OCI-LY3 (cell line): ENCODE data around the gene TPTE2.

Source experiments
- H2AFZ ChIP-seq: fragments of 200-600, 300-600 bp; shearing (Covaris generic); 2 replicates; pipeline ENCODE4 v1.6.0; 2014; ENCODE audit warnings: antibody characterized with exemption, low read depth, low read length
- H3K27ac ChIP-seq: fragments of 200-600, 300-600 bp; sonication (generic); 2 replicates; pipeline ENCODE4 v1.5.1; 2014; ENCODE audit warnings: mild to moderate bottlenecking, low read length, moderate library complexity, mixed read lengths
- H3K27me3 ChIP-seq: fragments of 200-600, 300-600 bp; sonication (generic); 2 replicates; pipeline ENCODE4 v1.6.1; 2014; ENCODE audit warnings: low read depth, low read length, mixed read lengths
- H3K36me3 ChIP-seq: fragments of 200-600, 300-600 bp; sonication (generic); replicated peaks from 2 replicates; pipeline ENCODE3; 2014; ENCODE audit warnings: low read depth, low read length, mixed read lengths
- H3K4me1 ChIP-seq: fragments of 300-600, 200-600 bp; sonication (generic); 2 replicates; pipeline ENCODE4 v1.6.1; 2014; ENCODE audit warnings: low read length, mixed read lengths
- H3K4me2 ChIP-seq: fragments of 200-600, 300-600 bp; sonication (generic); 2 replicates; pipeline ENCODE4 v1.6.1; 2014; ENCODE audit warnings: low read length, mixed read lengths
- H3K4me3 ChIP-seq: fragments of 300-600, 200-600 bp; sonication (generic); 2 replicates; pipeline ENCODE4 v1.5.1; 2014; ENCODE audit warnings: antibody characterized with exemption, mild to moderate bottlenecking, low read length, moderate library complexity
- H3K79me2 ChIP-seq: fragments of 300-600, 200-600 bp; shearing (Covaris generic); 2 replicates; pipeline ENCODE4 v1.6.1; 2014; ENCODE audit warnings: mild to moderate bottlenecking, low read length, mixed read lengths
- H3K9ac ChIP-seq: fragments of 300-600, 200-600 bp; shearing (Covaris generic); 2 replicates; pipeline ENCODE4 v1.6.0; 2014; ENCODE audit warnings: mild to moderate bottlenecking, low read length, moderate library complexity
- H3K9me3 ChIP-seq: fragments of 200-600, 300-600 bp; shearing (Covaris generic); 2 replicates; pipeline ENCODE4 v1.6.1; 2014; ENCODE audit warnings: low read length, mixed read lengths; ENCODE audit not compliant: insufficient read depth
- H4K20me1 ChIP-seq: fragments of 200-600, 300-600 bp; sonication (generic); 2 replicates; pipeline ENCODE4 v1.6.1; 2016; ENCODE audit warnings: low read length, mixed read lengths; ENCODE audit not compliant: insufficient read depth
- EZH2phosphoT487 ChIP-seq: fragments of 200-600 bp; shearing (Covaris generic); IDR thresholded peaks from 2 replicates; pipeline ENCODE4 v1.6.1; 2018; ENCODE audit warnings: antibody characterized with exemption, mixed run types, low read depth
- TF ChIP-seq, protein P1 (sequence below): fragments of 200-600, 300-600 bp; sonication (generic); IDR thresholded peaks from 2 replicates; pipeline ENCODE4 v1.5.1; 2014; ENCODE audit warnings: antibody characterized with exemption, low read length, low read depth

Gene TPTE2

DNA sequence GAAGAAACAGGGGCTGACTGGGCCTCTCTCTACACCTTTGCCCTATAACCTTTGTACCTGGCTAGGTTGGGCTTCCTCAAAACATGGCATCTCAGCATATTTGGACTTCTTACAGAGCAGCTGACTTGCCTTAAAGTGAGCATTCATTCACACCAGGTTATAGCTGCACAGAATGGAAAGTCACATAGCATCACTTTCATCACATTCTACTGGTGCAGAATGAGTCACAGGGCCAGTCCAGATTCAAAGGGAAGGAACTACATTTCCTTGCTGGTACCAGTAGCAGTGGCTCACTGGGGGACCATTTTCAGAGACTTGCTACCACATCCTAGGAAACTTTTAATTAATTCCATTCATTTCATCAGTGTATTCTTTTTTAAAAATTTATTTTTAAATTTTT lies 20.3 kb upstream of the TPTE2 start:
- Histone ChIP-seq H3K9ac (no peak overlapping the region), H3K79me2 (no peaks in the 10 kb centered on the region), H3K4me1 (peaks cover 9% of the 10 kb centered on the region), H3K27ac (no peak overlapping the region), H3K36me3 (no peaks in the 10 kb centered on the region), H3K27me3 (no peaks in the 10 kb centered on the region), H4K20me1 (no peaks in the 10 kb centered on the region), H2AFZ (no peak overlapping the region), H3K9me3 (no peaks in the 10 kb centered on the region), H3K4me2 (no peak overlapping the region), H3K4me3 (no peak overlapping the region)
- TF ChIP-seq EZH2phosphoT487 = no peak
- TF ChIP-seq, protein P1, sequence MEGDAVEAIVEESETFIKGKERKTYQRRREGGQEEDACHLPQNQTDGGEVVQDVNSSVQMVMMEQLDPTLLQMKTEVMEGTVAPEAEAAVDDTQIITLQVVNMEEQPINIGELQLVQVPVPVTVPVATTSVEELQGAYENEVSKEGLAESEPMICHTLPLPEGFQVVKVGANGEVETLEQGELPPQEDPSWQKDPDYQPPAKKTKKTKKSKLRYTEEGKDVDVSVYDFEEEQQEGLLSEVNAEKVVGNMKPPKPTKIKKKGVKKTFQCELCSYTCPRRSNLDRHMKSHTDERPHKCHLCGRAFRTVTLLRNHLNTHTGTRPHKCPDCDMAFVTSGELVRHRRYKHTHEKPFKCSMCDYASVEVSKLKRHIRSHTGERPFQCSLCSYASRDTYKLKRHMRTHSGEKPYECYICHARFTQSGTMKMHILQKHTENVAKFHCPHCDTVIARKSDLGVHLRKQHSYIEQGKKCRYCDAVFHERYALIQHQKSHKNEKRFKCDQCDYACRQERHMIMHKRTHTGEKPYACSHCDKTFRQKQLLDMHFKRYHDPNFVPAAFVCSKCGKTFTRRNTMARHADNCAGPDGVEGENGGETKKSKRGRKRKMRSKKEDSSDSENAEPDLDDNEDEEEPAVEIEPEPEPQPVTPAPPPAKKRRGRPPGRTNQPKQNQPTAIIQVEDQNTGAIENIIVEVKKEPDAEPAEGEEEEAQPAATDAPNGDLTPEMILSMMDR = no peak

DNA sequence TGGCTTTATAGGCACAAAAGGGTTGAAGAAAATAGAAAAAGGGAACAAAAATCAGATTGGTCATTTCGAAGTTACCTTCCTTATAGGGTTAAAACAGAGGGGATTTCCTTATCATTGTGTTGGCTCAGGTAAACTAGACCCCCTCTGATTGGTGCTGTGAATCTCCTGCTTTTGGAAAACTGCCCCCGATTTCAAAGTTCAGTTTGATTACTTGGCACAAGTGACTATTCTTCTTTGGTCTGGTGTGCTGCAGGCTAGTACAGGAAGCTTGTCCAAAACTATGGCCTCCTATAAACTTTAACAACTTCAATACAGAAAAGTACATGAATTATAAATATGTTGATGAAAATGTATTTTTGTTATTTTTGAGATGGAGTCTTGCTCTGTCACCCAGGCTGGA lies 13.9 kb upstream of the TPTE2 start:
- Histone ChIP-seq H3K9me3 (no peaks in the 10 kb centered on the region), H3K9ac (no peak overlapping the region)
- TF ChIP-seq, protein P1 = no peak
- TF ChIP-seq EZH2phosphoT487 = no peak

DNA sequence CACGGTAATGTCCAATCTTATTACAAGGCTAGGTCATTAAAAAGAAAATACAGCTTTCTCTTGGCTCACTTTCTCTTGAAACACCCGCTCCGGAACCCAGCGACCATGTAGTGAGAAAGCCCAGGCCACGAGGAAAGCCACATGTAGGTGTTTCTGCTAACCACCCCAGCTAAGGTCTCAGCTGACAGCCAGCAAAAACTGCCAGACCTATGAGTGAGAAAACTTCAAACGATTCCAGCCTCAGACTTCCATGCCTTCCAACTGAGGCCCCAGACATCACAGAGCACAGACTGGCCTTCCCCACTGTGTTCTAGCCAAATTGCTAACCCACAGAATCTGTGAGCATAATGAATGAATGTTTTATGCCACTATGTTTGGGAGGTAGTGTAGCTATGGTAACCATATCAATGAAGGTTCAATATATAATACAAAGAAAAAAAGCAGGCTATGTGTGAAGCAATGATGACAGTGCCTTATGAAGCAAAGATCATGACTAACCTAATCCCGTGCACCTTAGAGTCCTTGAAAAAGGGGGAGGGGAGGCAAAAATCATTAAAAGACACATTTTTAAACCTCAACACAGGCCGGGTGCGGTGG lies 11.9 kb upstream of the TPTE2 start:
- Histone ChIP-seq H4K20me1 (no peaks in the 10 kb centered on the region), H3K4me3 (no peak overlapping the region)

More for the DNA sequence above, 13.9 kb upstream of the TPTE2 start:
- Histone ChIP-seq H3K27me3 (no peaks in the 10 kb centered on the region), H3K27ac (no peak overlapping the region), H3K4me1 (peaks cover 14% of the 10 kb centered on the region), H4K20me1 (no peaks in the 10 kb centered on the region), H2AFZ (0 out of 2 replicates have a peak overlapping the region, but pooled peaks have one; percentile 19), H3K36me3 (no peaks in the 10 kb centered on the region), H3K79me2 (no peaks in the 10 kb centered on the region), H3K4me3 (no peak overlapping the region), H3K4me2 (peak overlapping the region; percentile 32)

DNA sequence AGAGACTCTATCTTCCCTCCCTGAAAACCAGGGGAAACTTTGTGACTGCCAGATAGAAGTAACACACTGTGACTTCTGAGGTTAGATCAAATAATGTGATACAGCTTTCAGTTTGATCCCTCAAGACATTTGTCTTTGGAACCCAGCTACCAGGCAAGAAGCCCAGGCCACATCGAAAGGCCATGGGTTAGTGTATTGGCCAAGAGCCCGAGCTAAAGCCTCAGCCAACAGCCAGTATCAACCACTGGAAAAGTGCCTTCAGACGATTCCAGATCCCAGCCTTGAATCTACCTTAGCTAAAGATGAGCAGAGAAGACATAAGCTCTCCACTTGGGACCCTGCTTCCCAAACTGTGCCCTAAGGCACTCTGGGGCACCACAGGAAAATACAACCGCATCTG lies 10.9 kb upstream of the TPTE2 start:
- H3K27ac ChIP-seq = no peak overlapping the region
- H3K9me3 ChIP-seq = no peaks in the 10 kb centered on the region
- H3K36me3 ChIP-seq = no peaks in the 10 kb centered on the region
- no peak overlapping the region for H3K4me2 ChIP-seq
- H3K79me2 ChIP-seq = no peaks in the 10 kb centered on the region
- TF ChIP-seq EZH2phosphoT487 = no peak
- TF ChIP-seq, protein P1 = no peak
- no peaks in the 10 kb centered on the region for H4K20me1 ChIP-seq
- H3K4me1 ChIP-seq = peaks cover 41% of the 10 kb centered on the region
- no peak overlapping the region for H2AFZ ChIP-seq
- no peak overlapping the region for H3K9ac ChIP-seq
- no peaks in the 10 kb centered on the region for H3K27me3 ChIP-seq
- no peak overlapping the region for H3K4me3 ChIP-seq

More for the DNA sequence above, 11.9 kb upstream of the TPTE2 start:
- H3K4me2 ChIP-seq = no peak overlapping the region
- H3K27ac ChIP-seq = no peak overlapping the region
- no peak overlapping the region for H2AFZ ChIP-seq
- no peak overlapping the region for H3K9ac ChIP-seq
- peaks cover 33% of the 10 kb centered on the region for H3K4me1 ChIP-seq
- no peaks in the 10 kb centered on the region for H3K36me3 ChIP-seq
- no peaks in the 10 kb centered on the region for H3K79me2 ChIP-seq
- no peaks in the 10 kb centered on the region for H3K9me3 ChIP-seq
- no peaks in the 10 kb centered on the region for H3K27me3 ChIP-seq
- TF ChIP-seq, protein P1 = no peak
- no peak for TF ChIP-seq EZH2phosphoT487
